OCI-LY7 (cell line): Measurements from ENCODE around the gene ZNF697. TPM values are rescaled to one million over a fixed set of nuclear protein-coding genes. Genes with fewer than 3 reads are reported as not detected.
"Not testable (repeated sequence)": the region's sequence is repeated elsewhere in the genome, so short reads cannot be mapped to it uniquely, and the experiment has no call there.

Experiments
- BruUV-seq: library from RNA; stranded (reverse); fragments of 400-500 nt; replicated peaks from 2 replicates; lab custom pipeline; 2021; lab: Mats Ljungman, UMichigan
- CTCF ChIA-PET: fragments of 300-600 bp; sonication (Branson Sonifier 250); formaldehyde crosslinking; loops from one replicate; lab custom pipeline; 2022; ENCODE audit warnings: antibody characterized with exemption; ENCODE audit not compliant: unreplicated experiment; lab: Charles Lee
- POLR2A ChIA-PET: fragments of 300-600 bp; sonication (Branson Sonifier 250); formaldehyde crosslinking; loops from one replicate; lab custom pipeline; 2022; ENCODE audit warnings: antibody characterized with exemption; lab: Charles Lee
- DNase-seq: peaks from one replicate; pipeline ENCODE4 v3.0.0-alpha.2; 2015; ENCODE audit warnings: low spot score
- H2AFZ ChIP-seq: fragments of 200-600 bp; sonication (generic), shearing (Covaris generic); 2 replicates; pipeline ENCODE4 v1.6.1; 2014; ENCODE audit warnings: mild to moderate bottlenecking, antibody characterized with exemption, low read length, moderate library complexity
- H3K27ac ChIP-seq: fragments of 200-600 bp; sonication (generic); 2 replicates; pipeline ENCODE4 v1.5.1; 2014; ENCODE audit warnings: mixed run types, low read depth, mild to moderate bottlenecking, moderate library complexity, low read length, inconsistent platforms; ENCODE audit not compliant: poor library complexity, severe bottlenecking
- H3K36me3 ChIP-seq: fragments of 200-600 bp; sonication (generic); 2 replicates; pipeline ENCODE4 v1.6.1; 2014; ENCODE audit warnings: mild to moderate bottlenecking, antibody characterized with exemption, low read length, moderate library complexity, mixed read lengths; ENCODE audit not compliant: insufficient read depth
- H3K4me1 ChIP-seq: fragments of 200-600 bp; sonication (generic); 2 replicates; pipeline ENCODE4 v1.5.1; 2014; ENCODE audit warnings: mild to moderate bottlenecking, low read length; ENCODE audit not compliant: insufficient read depth, poor library complexity, severe bottlenecking
- H3K4me2 ChIP-seq: fragments of 200-600 bp; sonication (generic); 2 replicates; pipeline ENCODE4 v1.6.1; 2014; ENCODE audit warnings: mild to moderate bottlenecking, low read length
- H3K4me3 ChIP-seq: fragments of 200-600 bp; sonication (generic); 2 replicates; pipeline ENCODE4 v1.5.1; 2014; ENCODE audit warnings: mild to moderate bottlenecking, low read depth, low read length; ENCODE audit not compliant: poor library complexity, severe bottlenecking
- H3K79me2 ChIP-seq: fragments of 200-600 bp; sonication (generic); 2 replicates; pipeline ENCODE4 v1.6.1; 2016; ENCODE audit warnings: low read depth, mild to moderate bottlenecking, low read length, moderate library complexity, mixed read lengths; ENCODE audit not compliant: insufficient read depth
- H3K9me2 ChIP-seq: fragments of 200-600 bp; sonication (generic); 2 replicates; pipeline ENCODE4 v1.6.1; 2016; ENCODE audit warnings: mild to moderate bottlenecking, low read length, mixed read lengths; ENCODE audit not compliant: insufficient read depth
- H3K9me3 ChIP-seq: fragments of 200-600 bp; sonication (generic); 2 replicates; pipeline ENCODE4 v1.6.1; 2014; ENCODE audit warnings: mild to moderate bottlenecking, mixed run types, low read length, mixed read lengths
- H4K20me1 ChIP-seq: fragments of 200-600 bp; sonication (generic); 2 replicates; pipeline ENCODE4 v1.6.1; 2014; ENCODE audit warnings: mild to moderate bottlenecking, antibody characterized with exemption, low read length, moderate library complexity, mixed read lengths; ENCODE audit not compliant: insufficient read depth
- CTCF ChIP-seq: fragments of 200-600 bp; sonication (generic); conservative IDR thresholded peaks from 2 replicates; pipeline ENCODE4 v1.5.1; 2014; ENCODE audit warnings: mild to moderate bottlenecking, antibody characterized with exemption, low read length, moderate library complexity, mixed read lengths
- EZH2phosphoT487 ChIP-seq: fragments of 200-600 bp; sonication (generic); IDR thresholded peaks from 2 replicates; pipeline ENCODE4 v1.6.1; 2018; ENCODE audit warnings: low read depth, borderline replicate concordance, mild to moderate bottlenecking, mixed run types, antibody characterized with exemption, low read length, moderate library complexity, mixed read lengths
- intact Hi-C: fragments of 100-400 bp; cut with micrococcal nuclease; formaldehyde crosslinking; loops from one replicate; pipeline ENCODE4 v1.10.0; 2022; ENCODE audit not compliant: unreplicated experiment
- total RNA-seq, 2 experiments: library from RNA; depleted of rRNA in 1 of 2; stranded (reverse); fragments of >200 nt in 1 of 2; shearing (Covaris generic) in 1 of 2; gene quantifications; 2 replicates each; pipeline ENCODE4 v1.2.3, GENCODE V29; 2014 to 2022

ZNF697 gene
- total RNA-seq, 2 experiments from 2014 or later: not detected

GRCh38 chr1:119613769-119614720 is 34.0 kb downstream of the ZNF697 start:
- Histone ChIP-seq H4K20me1 (no peaks in the 10 kb centered on the region), H3K4me2 (no peak overlapping the region), H3K4me3 (no peak overlapping the region), H3K36me3 (no peaks in the 10 kb centered on the region), H3K27ac (no peak overlapping the region), H3K9me2 (no peaks in the 10 kb centered on the region), H3K4me1 (no peaks in the 10 kb centered on the region), H3K79me2 (no peaks in the 10 kb centered on the region), H2AFZ (no peak overlapping the region), H3K9me3 (no peaks in the 10 kb centered on the region)
- peak; percentile 68 for DNase-seq
- CTCF ChIA-PET: no interaction called here
- no TSS peak for BruUV-seq
- POLR2A ChIA-PET: no interaction called here
- intact Hi-C loops: loop anchor here (1.0 to 10.0 kb wide), 4 partner anchors 61 to 261 kb away; no protein-coding TSS in a partner anchor
- TF ChIP-seq EZH2phosphoT487 (no peak), CTCF (peak; percentile 81)

GRCh38 chr1:119611701-119612113 is 36.4 kb downstream of the ZNF697 start:
- no peak overlapping the region for H3K27ac ChIP-seq
- no TSS peak for BruUV-seq
- no peaks in the 10 kb centered on the region for H3K9me2 ChIP-seq
- H2AFZ ChIP-seq: no peak overlapping the region
- POLR2A ChIA-PET: no interaction called here
- no peaks in the 10 kb centered on the region for H3K36me3 ChIP-seq
- H3K9me3 ChIP-seq: no peaks in the 10 kb centered on the region
- no peaks in the 10 kb centered on the region for H3K79me2 ChIP-seq
- intact Hi-C loops: loop anchor here (10.0 kb wide), 3 partner anchors 133 to 263 kb away; no protein-coding TSS in a partner anchor
- TF ChIP-seq EZH2phosphoT487 (no peak), CTCF (peak; percentile 89)
- no peak overlapping the region for H3K4me3 ChIP-seq
- CTCF ChIA-PET: interaction anchor here (0.8 kb wide), 1 partner anchor 100 kb away, joined by 3 read pairs; the partner anchor contains the start of gene PHGDH
- no peaks in the 10 kb centered on the region for H3K4me1 ChIP-seq
- H4K20me1 ChIP-seq: no peaks in the 10 kb centered on the region
- H3K4me2 ChIP-seq: no peak overlapping the region
- peak; percentile 59 for DNase-seq

GRCh38 chr1:119608816-119609215 is 39.2 kb downstream of the ZNF697 start:
- BruUV-seq, intact Hi-C loops, H4K20me1 ChIP-seq, H3K36me3 ChIP-seq, H2AFZ ChIP-seq, H3K9me2 ChIP-seq, H3K4me2 ChIP-seq, H3K4me1 ChIP-seq, H3K79me2 ChIP-seq, CTCF ChIA-PET, H3K27ac ChIP-seq, DNase-seq, H3K9me3 ChIP-seq, H3K4me3 ChIP-seq: not testable (repeated sequence)
- POLR2A ChIA-PET: interaction anchor here (0.6 kb wide), 1 partner anchor 168 kb away, joined by 3 read pairs; no protein-coding TSS in a partner anchor
